ENCODE measurements around the gene COL23A1.

Gene COL23A1

DNA sequence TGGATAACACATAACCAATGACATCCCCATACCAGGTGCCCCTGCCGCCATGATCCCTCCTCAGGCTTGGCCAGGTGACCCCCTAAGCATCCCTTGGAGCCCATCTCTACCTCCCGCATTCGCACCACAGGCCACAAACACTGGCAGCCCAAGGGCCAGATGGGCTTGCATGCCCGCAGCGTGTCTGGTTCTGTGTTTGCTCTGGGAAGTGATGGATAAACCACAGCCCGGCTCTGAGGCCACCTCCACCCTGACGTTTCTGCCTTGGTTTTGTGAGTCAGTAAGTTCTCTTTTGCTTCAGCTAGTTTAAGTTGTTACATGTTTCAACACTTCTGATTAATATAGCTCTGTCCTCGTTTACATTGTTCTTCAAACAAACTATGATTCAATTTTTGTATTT is 185.2 kb downstream of the COL23A1 start:
- H3K4me1 ChIP-seq, result no peaks in the 10 kb centered on the region
- intact Hi-C loops (cut with DNase I; ENCODE audit: low total_unique reads), result no loop called here
- H3K9me3 ChIP-seq, result peaks cover 4 to 14% (median 6%) of the 10 kb centered on the region in 3 donors
- no peak overlapping the region for H3K4me3 ChIP-seq
- H3K36me3 ChIP-seq, result no peaks in the 10 kb centered on the region
- TF ChIP-seq, protein P1, sequence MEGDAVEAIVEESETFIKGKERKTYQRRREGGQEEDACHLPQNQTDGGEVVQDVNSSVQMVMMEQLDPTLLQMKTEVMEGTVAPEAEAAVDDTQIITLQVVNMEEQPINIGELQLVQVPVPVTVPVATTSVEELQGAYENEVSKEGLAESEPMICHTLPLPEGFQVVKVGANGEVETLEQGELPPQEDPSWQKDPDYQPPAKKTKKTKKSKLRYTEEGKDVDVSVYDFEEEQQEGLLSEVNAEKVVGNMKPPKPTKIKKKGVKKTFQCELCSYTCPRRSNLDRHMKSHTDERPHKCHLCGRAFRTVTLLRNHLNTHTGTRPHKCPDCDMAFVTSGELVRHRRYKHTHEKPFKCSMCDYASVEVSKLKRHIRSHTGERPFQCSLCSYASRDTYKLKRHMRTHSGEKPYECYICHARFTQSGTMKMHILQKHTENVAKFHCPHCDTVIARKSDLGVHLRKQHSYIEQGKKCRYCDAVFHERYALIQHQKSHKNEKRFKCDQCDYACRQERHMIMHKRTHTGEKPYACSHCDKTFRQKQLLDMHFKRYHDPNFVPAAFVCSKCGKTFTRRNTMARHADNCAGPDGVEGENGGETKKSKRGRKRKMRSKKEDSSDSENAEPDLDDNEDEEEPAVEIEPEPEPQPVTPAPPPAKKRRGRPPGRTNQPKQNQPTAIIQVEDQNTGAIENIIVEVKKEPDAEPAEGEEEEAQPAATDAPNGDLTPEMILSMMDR (IDR thresholded peaks at IDR 0.05), result no peak
- no peak overlapping the region for H3K27ac ChIP-seq
- no peaks in the 10 kb centered on the region for H3K27me3 ChIP-seq
- no peak for DNase-seq

DNA sequence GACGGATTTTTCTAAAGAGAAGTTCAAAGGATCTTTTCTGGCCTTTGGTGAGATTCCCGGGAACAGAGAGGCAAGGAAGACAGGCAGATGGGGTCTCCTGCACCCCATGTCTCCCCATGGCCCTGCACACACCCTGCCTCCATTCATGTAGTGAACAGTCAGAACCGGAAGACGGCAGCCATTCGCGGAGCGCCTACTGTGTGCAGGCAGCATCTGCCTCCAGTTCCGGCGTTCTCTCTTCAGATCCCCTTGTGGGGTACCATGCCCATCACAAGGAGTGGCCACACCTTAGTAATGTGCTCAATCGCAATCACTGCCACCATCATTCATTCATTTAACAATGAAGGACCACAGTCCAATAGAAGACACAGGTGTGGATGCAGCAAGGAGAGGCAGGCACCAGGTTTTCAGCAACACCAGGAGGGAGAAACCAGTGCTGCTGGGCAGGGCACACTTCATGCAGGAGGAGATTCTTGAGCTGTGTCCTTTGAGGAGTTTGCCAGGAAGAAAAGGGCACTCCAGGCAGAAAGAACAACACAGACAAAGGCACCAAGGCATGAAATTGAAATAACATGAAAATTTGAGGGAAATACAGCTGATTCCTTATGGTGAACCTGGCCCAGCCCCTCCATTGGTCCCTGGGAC is 186.1 kb downstream of the COL23A1 start:
- no peak for DNase-seq
- H3K36me3 ChIP-seq, result no peaks in the 10 kb centered on the region
- no peak overlapping the region for H3K4me3 ChIP-seq
- H3K27ac ChIP-seq, result no peak overlapping the region
- peaks cover 4 to 14% (median 6%) of the 10 kb centered on the region in 3 donors for H3K9me3 ChIP-seq
- H3K27me3 ChIP-seq, result peaks cover 0 to 5% of the 10 kb centered on the region in 2 donors
- H3K4me1 ChIP-seq, result no peaks in the 10 kb centered on the region
- intact Hi-C loops (cut with DNase I; ENCODE audit: low total_unique reads), result no loop called here
- TF ChIP-seq, protein P1 (IDR thresholded peaks at IDR 0.05), result no peak

DNA sequence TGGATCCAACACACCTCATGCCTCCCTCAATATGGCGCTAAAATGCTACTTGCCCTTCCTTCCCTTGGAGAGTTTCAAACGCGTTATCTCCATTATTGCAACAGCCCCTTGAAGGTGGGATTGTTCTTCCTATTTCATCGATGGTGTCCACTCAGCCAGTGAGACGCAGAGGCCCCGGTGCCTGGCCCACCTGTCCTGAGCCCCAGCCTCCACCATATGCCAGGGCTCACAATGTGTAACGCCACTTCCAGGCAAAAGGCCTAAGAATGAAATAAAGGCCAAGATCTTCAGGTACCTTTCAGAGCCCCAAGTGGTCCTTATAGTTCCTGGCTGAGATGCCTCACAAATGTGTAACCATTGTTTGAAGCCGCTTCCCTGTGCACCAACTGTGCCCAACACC is 186.8 kb downstream of the COL23A1 start:
- Histone ChIP-seq H3K4me3 (no peak overlapping the region), H3K4me1 (no peaks in the 10 kb centered on the region), H3K36me3 (no peaks in the 10 kb centered on the region), H3K9me3 (peaks cover 4 to 14% (median 6%) of the 10 kb centered on the region in 3 donors), H3K27ac (no peak overlapping the region), H3K27me3 (peaks cover 0 to 12% of the 10 kb centered on the region in 2 donors)
- intact Hi-C loops (cut with DNase I; ENCODE audit: low total_unique reads), result no loop called here
- DNase-seq, result no peak
- TF ChIP-seq, protein P1 (IDR thresholded peaks at IDR 0.05), result no peak

DNA sequence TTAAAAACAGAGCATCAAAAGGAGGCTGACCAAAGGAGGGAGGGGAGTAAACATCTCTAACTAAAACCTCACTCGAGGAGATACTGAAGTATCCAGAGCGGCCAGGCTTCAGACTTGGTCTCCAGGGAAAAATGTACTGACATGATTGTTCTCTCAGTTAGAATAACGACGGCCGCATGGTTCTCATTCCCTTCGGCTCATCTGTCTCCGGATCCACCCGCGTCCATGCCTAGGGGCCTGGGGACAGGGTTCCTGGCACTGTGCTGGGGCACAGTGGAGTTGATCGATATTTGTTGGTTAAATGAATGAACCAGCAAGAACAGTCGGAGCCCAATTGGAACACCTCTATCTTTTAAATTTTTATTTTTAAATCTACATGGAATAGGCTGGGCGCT is 190.5 kb downstream of the COL23A1 start:
- Histone ChIP-seq H3K9me3 (no peaks in the 10 kb centered on the region), H3K27ac (no peak overlapping the region), H3K36me3 (no peaks in the 10 kb centered on the region), H3K4me1 (no peaks in the 10 kb centered on the region), H3K4me3 (no peak overlapping the region), H3K27me3 (peaks cover 0 to 21% of the 10 kb centered on the region in 2 donors)
- DNase-seq, result no peak
- intact Hi-C loops (cut with DNase I; ENCODE audit: low total_unique reads), result no loop called here
- TF ChIP-seq, protein P1 (IDR thresholded peaks at IDR 0.05), result no peak

DNA sequence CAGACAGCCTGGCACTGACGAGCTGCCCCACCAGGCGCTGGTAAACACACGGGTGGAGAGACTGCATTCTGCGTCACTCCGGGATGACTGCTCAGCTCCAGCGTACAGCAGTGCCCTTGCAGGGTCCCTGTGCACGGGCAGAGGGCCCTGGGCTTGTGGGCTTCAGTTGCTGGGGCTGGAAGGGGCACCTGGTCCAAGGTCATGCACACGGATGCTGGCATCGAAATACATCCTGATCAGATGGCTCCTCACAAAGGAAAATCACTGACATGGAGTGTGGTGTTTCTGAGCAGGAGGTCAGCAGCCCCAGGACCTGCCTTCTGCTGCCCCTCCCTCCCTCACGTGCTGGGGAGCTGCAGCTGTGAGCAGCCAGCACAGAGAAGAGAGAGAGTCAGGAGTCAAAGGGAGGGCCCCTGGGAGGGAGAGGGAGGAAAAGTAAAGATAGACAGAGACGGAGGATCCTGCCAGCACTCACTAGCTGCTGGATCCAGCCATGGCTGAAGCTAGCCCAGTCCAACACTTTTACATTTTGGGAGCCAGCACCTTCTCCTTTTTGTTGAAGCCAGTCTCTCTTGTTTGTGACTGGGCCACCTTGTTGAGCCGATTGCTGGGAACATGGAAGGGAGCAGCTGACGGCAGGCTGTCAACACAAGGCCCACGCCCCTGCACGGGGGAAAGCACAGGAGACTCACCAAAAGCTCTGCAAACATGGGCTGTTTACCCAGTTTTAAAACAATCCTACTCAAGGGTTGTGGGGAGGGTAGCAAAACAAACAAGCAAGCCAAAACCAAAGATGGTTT is 191.1 kb downstream of the COL23A1 start:
- Histone ChIP-seq H3K4me3 (no peak overlapping the region), H3K9me3 (no peaks in the 10 kb centered on the region), H3K36me3 (no peaks in the 10 kb centered on the region), H3K27me3 (peaks cover 0 to 21% of the 10 kb centered on the region in 2 donors), H3K4me1 (no peaks in the 10 kb centered on the region), H3K27ac (no peak overlapping the region)
- TF ChIP-seq, protein P1 (IDR thresholded peaks at IDR 0.05), result no peak
- no peak for DNase-seq
- intact Hi-C loops (cut with DNase I; ENCODE audit: low total_unique reads), result no loop called here

Data from tibial artery (tissue), 4 donors.